Body of pancreas (tissue), 4 donors: ENCODE data around the gene C16orf92.
"Not testable (repeated sequence)": the region's sequence is repeated elsewhere in the genome, so short reads cannot be mapped to it uniquely, and the experiment has no call there.

Source experiments
- CTCF ChIP-seq, 7 experiments: fragments of 450-650 bp in 4 of 7; fragments of 200-600 bp in 3 of 7; sonication (generic) in 3 of 7; IDR thresholded peaks; one replicate each; pipeline ENCODE4 v1.5.1; 2016 to 2019; ENCODE audit warnings: antibody characterized with exemption in 7 of 7
- POLR2A ChIP-seq, 3 donors: fragments of 450-650 bp; IDR thresholded peaks; one replicate each; pipeline ENCODE4 v1.6.1; 2016; ENCODE audit warnings: antibody characterized with exemption in 3 of 3, mild to moderate bottlenecking in 2 of 3

GRCh38 chr16:30015450-30015849 is 7.5 kb upstream of the C16orf92 start:
- TF ChIP-seq CTCF, POLR2A (IDR thresholded peaks at IDR 0.05): not testable (repeated sequence)
